ENCODE results near the gene FBXO2. TPM values are rescaled to one million over a fixed set of nuclear protein-coding genes. Genes with fewer than 3 reads are reported as not detected.

Gene FBXO2
- total and polyA plus RNA-seq, 2 of the 4 experiments (the other 2 are of a cell fraction): 0.36 to 1.7 TPM

GRCh38 chr1:11651017-11651416 lies 3.2 kb downstream of the FBXO2 start:
- in situ Hi-C loops (cut with MboI; ENCODE audit: low sequenced_read_pairs): no loop called here
- ChIA-PET POLR2A (ENCODE audit: unreplicated experiment) (no interaction called here), CTCF (interaction anchor here (1.0 to 1.7 kb wide), 3 partner anchors 69 to 614 kb away, joined by 3 to 9 read pairs (median 4); no protein-coding TSS in a partner anchor)
- Histone ChIP-seq H4K5ac (ENCODE audit: low read depth, low read length) (no peak overlapping the region), H2BK5ac (ENCODE audit: low read depth, low read length, poor library complexity, severe bottlenecking) (no peak overlapping the region), H3K9ac (ENCODE audit: low read depth, low read length) (no peak overlapping the region), H4K91ac (ENCODE audit: insufficient read depth, low read depth, low read length) (no peak overlapping the region), H3K4me1 (ENCODE audit: control insufficient read depth, insufficient read depth, low read length) (no peaks in the 10 kb centered on the region; the same call in 1 of the 2 replicates), H4K20me1 (ENCODE audit: insufficient read depth, low read length) (no peaks in the 10 kb centered on the region; the same call in 1 of the 2 replicates), H3K14ac (replicated peaks; ENCODE audit: low read depth, low read length) (no peak overlapping the region), H2AK5ac (ENCODE audit: low read depth, low read length) (no peak overlapping the region), H3K79me1 (ENCODE audit: low read depth in 1 of 2, low read length in 2 of 2) (peaks cover 0 to 4% of the 10 kb centered on the region in 2 experiments; a peak in 1 of 4 replicates), H3K9me3 (ENCODE audit: control insufficient read depth, insufficient read depth, low read length) (no peaks in the 10 kb centered on the region), H3K18ac (ENCODE audit: low read depth, low read length) (no peak overlapping the region), H3K4ac (ENCODE audit: low read depth, low read length) (no peak overlapping the region), H3K9me1 (ENCODE audit: insufficient read depth, low read length) (no peaks in the 10 kb centered on the region), H2BK120ac (ENCODE audit: low read depth, low read length) (no peak overlapping the region), H2AFZ (replicated peaks; ENCODE audit: low read length, poor library complexity) (no peak overlapping the region), H2BK15ac (ENCODE audit: low read depth, low read length) (no peak overlapping the region), H3K4me3 (ENCODE audit: insufficient read depth, low read depth, low read length) (no peak overlapping the region), H3K27me3 (ENCODE audit: control insufficient read depth, insufficient read depth, low read length) (peaks cover 24% of the 10 kb centered on the region), H2AK9ac (replicated peaks; ENCODE audit: low read depth, low read length, poor library complexity) (no peak overlapping the region), H4K8ac (ENCODE audit: low read depth in 2 of 2, low read length in 2 of 2) (no peak overlapping the region), H2BK20ac (ENCODE audit: low read depth, low read length) (no peak overlapping the region), H3K36me3 (ENCODE audit: control insufficient read depth, insufficient read depth, low read length) (peaks cover 2% of the 10 kb centered on the region; the same call in 1 of the 2 replicates), H3K56ac (ENCODE audit: extremely low read depth, insufficient read depth, low read length) (no peak overlapping the region), H3K27ac (ENCODE audit: insufficient read depth, low read length) (no peak overlapping the region), H3K4me2 (ENCODE audit: low read depth, low read length) (no peak overlapping the region), H3K23ac (ENCODE audit: low read depth, low read length) (no peak overlapping the region)
- ATAC-seq (ENCODE audit: low read depth) (no peak), DNase-seq (no peak)
- BruUV-seq (replicated peaks): no TSS peak
- intact Hi-C loops (cut with micrococcal nuclease): loop anchor here (1.0 to 10.0 kb wide), 2 partner anchors 68 to 254 kb away; no protein-coding TSS in a partner anchor
- dilution Hi-C loops (cut with HindIII; ENCODE audit: low sequenced_read_pairs, unreplicated experiment): no loop called here
- TF ChIP-seq CTCF (conservative IDR thresholded peaks at IDR 0.05; ENCODE audit: low read depth, low read length): no peak
- TF ChIP-seq RCOR1 (IDR thresholded peaks at IDR 0.05; ENCODE audit: insufficient replicate concordance, low read length): no peak
- no peak for TF ChIP-seq MAZ (IDR thresholded peaks at IDR 0.05; ENCODE audit: borderline replicate concordance, low read depth, low read length)
- TF ChIP-seq FOS (IDR thresholded peaks at IDR 0.05; ENCODE audit: low read depth, low read length): no peak
- TF ChIP-seq MXI1 (IDR thresholded peaks at IDR 0.05; ENCODE audit: borderline replicate concordance, low read depth, low read length): no peak
- no peak for TF ChIP-seq CEBPB (IDR thresholded peaks at IDR 0.05; ENCODE audit: low read depth, low read length)
- no peak for TF ChIP-seq CHD1 (IDR thresholded peaks at IDR 0.05; ENCODE audit: low read depth, low read length)
- TF ChIP-seq USF2 (IDR thresholded peaks at IDR 0.05; ENCODE audit: low read depth, low read length): no peak
- no peak for TF ChIP-seq MAFK (IDR thresholded peaks at IDR 0.05; ENCODE audit: low read depth, low read length)
- TF ChIP-seq RAD21 (IDR thresholded peaks at IDR 0.05; ENCODE audit: low read length): no peak
- TF ChIP-seq RFX5 (IDR thresholded peaks at IDR 0.05; ENCODE audit: low read depth, low read length): no peak
- TF ChIP-seq SMC3 (IDR thresholded peaks at IDR 0.05; ENCODE audit: low read depth, low read length): no peak
- no peak for TF ChIP-seq ELK1 (IDR thresholded peaks at IDR 0.05; ENCODE audit: borderline replicate concordance, low read depth, low read length)
- TF ChIP-seq POLR2A (IDR thresholded peaks at IDR 0.05; ENCODE audit: low read depth, low read length): no peak
- no peak for TF ChIP-seq NFE2L2 (IDR thresholded peaks at IDR 0.05; ENCODE audit: low read depth, low read length)
- TF ChIP-seq BHLHE40 (IDR thresholded peaks at IDR 0.05; ENCODE audit: low read depth, low read length): no peak
- 85% methylated on average over 2 of the region's 4 CpGs; no CpG with 5 or more reads in 1 of the 2 experiments for WGBS, 2 experiments (ENCODE audit: extremely low coverage in 2 of 2, insufficient read length in 1 of 2)

Measured in IMR-90 (cell line).